Upper lobe of left lung (tissue), 6 donors: ENCODE data around the gene ABCC4. TPM values are rescaled to one million over a fixed set of nuclear protein-coding genes. Genes with fewer than 3 reads are reported as not detected.
"Not testable (repeated sequence)": the region's sequence is repeated elsewhere in the genome, so short reads cannot be mapped to it uniquely, and the experiment has no call there.

ENCODE experiments used
- ATAC-seq, 2 donors: fragments of 200-7000 bp; cut with Tn5 transposase; one replicate each; pipeline ENCODE4 v1.9.1; 2022; ENCODE audit warnings: mild to moderate bottlenecking in 2 of 2, moderate library complexity in 2 of 2; ENCODE audit not compliant: low FRiP score in 2 of 2
- DNase-seq, 2 donors: peaks; one replicate each; pipeline ENCODE4 v3.0.0-alpha.2; 2019 to 2020
- H3K27ac ChIP-seq, 4 donors: fragments of 200-600 bp; sonication (generic); one replicate each; pipeline ENCODE4 v1.5.1; 2016 to 2019
- H3K27me3 ChIP-seq, 4 donors: fragments of 200-600 bp; sonication (generic); one replicate each; pipeline ENCODE4 v1.5.1; 2017 to 2019
- H3K36me3 ChIP-seq, 4 donors: fragments of 200-600 bp; sonication (generic); one replicate each; pipeline ENCODE4 v1.5.1; 2016 to 2019
- H3K4me1 ChIP-seq, 4 donors: fragments of 200-600 bp; sonication (generic); one replicate each; pipeline ENCODE4 v1.5.1; 2018 to 2019
- H3K4me3 ChIP-seq, 4 donors: fragments of 200-600 bp; sonication (generic); one replicate each; pipeline ENCODE4 v1.5.1; 2017 to 2019; ENCODE audit warnings: mild to moderate bottlenecking in 2 of 4, moderate library complexity in 1 of 4
- H3K9me3 ChIP-seq, 4 donors: fragments of 200-600 bp; sonication (generic); one replicate each; pipeline ENCODE4 v1.5.1; 2018 to 2019
- CTCF ChIP-seq, 6 experiments: fragments of 450-650 bp in 4 of 6; fragments of 200-600 bp in 2 of 6; sonication (generic) in 2 of 6; IDR thresholded peaks; one replicate each; pipeline ENCODE4 v1.5.1; 2016 to 2019; ENCODE audit warnings: antibody characterized with exemption in 6 of 6
- EP300 ChIP-seq, 4 donors: sonication (generic); formaldehyde crosslinking; IDR thresholded peaks; one replicate each; pipeline ENCODE4 v1.5.1; 2017; ENCODE audit warnings: antibody characterized with exemption in 4 of 4, control low read depth in 2 of 4
- POLR2A ChIP-seq, 4 donors: fragments of 450-650 bp; IDR thresholded peaks; one replicate each; pipeline ENCODE4 v1.5.1; 2016 to 2017; ENCODE audit warnings: antibody characterized with exemption in 4 of 4, mild to moderate bottlenecking in 2 of 4
- POLR2AphosphoS5 ChIP-seq, 2 donors: sonication (generic); formaldehyde crosslinking; IDR thresholded peaks; one replicate each; pipeline ENCODE4 v1.5.1; 2017; ENCODE audit warnings: antibody characterized with exemption in 2 of 2
- WGBS, 2 donors: methylation state at CpG; one replicate each; pipeline ENCODE4 v1.1.5; 2017 to 2018; 5-methylcytosine and 5-hydroxymethylcytosine counted together
- total RNA-seq, 6 donors: library from RNA; depleted of rRNA in 4 of 6; stranded (reverse); fragments of >200 nt in 4 of 6; gene quantifications; one replicate each; pipeline versions ENCODE4 v1.1.0 to v1.2.1, GENCODE V29; 2016 to 2021
- donor health status: DM: no; HTN: no; CAD: no; lungs with moderate emphysema.
- donor health status: DM: no; HTN: yes; CAD: no; lungs with severe emphysema.

The ABCC4 gene
- total RNA-seq, 6 donors from 2014 or later: 17.0 to 78.6 (median 31.9) TPM

- Histone ChIP-seq H3K27me3 (no peaks in the 10 kb centered on the region), H3K4me1 (peaks cover 7 to 38% (median 33%) of the 10 kb centered on the region in 4 donors), H3K27ac (no peak overlapping the region), H3K9me3 (no peaks in the 10 kb centered on the region), H3K4me3 (no peak overlapping the region), H3K36me3 (no peaks in the 10 kb centered on the region)
- 93 to 96% methylated on average over 8 of the region's 8 CpGs for WGBS, 2 donors
- TF ChIP-seq EP300 (IDR thresholded peaks at IDR 0.05) (no peak), POLR2A (IDR thresholded peaks at IDR 0.05) (no peak), POLR2AphosphoS5 (IDR thresholded peaks at IDR 0.05) (no peak), CTCF (IDR thresholded peaks at IDR 0.05) (no peak)
- no peak for ATAC-seq
- DNase-seq: no peak
These were observed 6.2 kb downstream of the ABCC4 start for GRCh38 chr13:95295026-95295425.

- no peak overlapping the region for H3K4me3 ChIP-seq
- no peak for DNase-seq
- no peaks in the 10 kb centered on the region for H3K9me3 ChIP-seq
- WGBS, 2 donors: 86 to 95% methylated on average over 9 of the region's 9 CpGs
- TF ChIP-seq CTCF (IDR thresholded peaks at IDR 0.05) (no peak), EP300 (IDR thresholded peaks at IDR 0.05) (no peak), POLR2AphosphoS5 (IDR thresholded peaks at IDR 0.05) (no peak), POLR2A (IDR thresholded peaks at IDR 0.05) (no peak)
- no peaks in the 10 kb centered on the region for H3K36me3 ChIP-seq
- H3K4me1 ChIP-seq: peaks cover 13 to 30% (median 26%) of the 10 kb centered on the region in 4 donors
- H3K27ac ChIP-seq: peak overlapping the region in 1 of 4 donors; percentile 7
- H3K27me3 ChIP-seq: no peaks in the 10 kb centered on the region
- no peak for ATAC-seq
These were observed 8.6 kb downstream of the ABCC4 start for GRCh38 chr13:95292622-95293021.

GRCh38 chr13:95289901-95290300, 11.3 kb downstream of the ABCC4 start:
- peaks cover 8 to 33% (median 25%) of the 10 kb centered on the region in 4 donors for H3K4me1 ChIP-seq
- 97% methylated on average over 4 of the region's 4 CpGs for WGBS, 2 donors
- not testable (repeated sequence) for DNase-seq, H3K27me3 ChIP-seq, H3K36me3 ChIP-seq, H3K4me3 ChIP-seq, ATAC-seq, H3K9me3 ChIP-seq, H3K27ac ChIP-seq

- no peaks in the 10 kb centered on the region for H3K36me3 ChIP-seq
- TF ChIP-seq CTCF (IDR thresholded peaks at IDR 0.05) (no peak), POLR2AphosphoS5 (IDR thresholded peaks at IDR 0.05) (no peak), EP300 (IDR thresholded peaks at IDR 0.05) (no peak), POLR2A (IDR thresholded peaks at IDR 0.05) (no peak)
- H3K27ac ChIP-seq: peak overlapping the region in 1 of 4 donors; percentile 7
- no peak overlapping the region for H3K4me3 ChIP-seq
- no peaks in the 10 kb centered on the region for H3K27me3 ChIP-seq
- DNase-seq (no peak), ATAC-seq (peak in 1 of 2 donors; percentile 29)
- H3K9me3 ChIP-seq: no peaks in the 10 kb centered on the region
- H3K4me1 ChIP-seq: peaks cover 8 to 31% (median 24%) of the 10 kb centered on the region in 4 donors
- 48 to 62% methylated on average over 4 of the region's 4 CpGs for WGBS, 2 donors
These were observed 12.2 kb downstream of the ABCC4 start for GRCh38 chr13:95289020-95289444.

GRCh38 chr13:95284436-95284835, 16.8 kb downstream of the ABCC4 start:
- no peak overlapping the region for H3K27ac ChIP-seq
- no peaks in the 10 kb centered on the region for H3K9me3 ChIP-seq
- H3K4me3 ChIP-seq: no peak overlapping the region
- H3K4me1 ChIP-seq: peaks cover 29 to 43% (median 41%) of the 10 kb centered on the region in 4 donors
- WGBS, 2 donors: 74 to 100% methylated on average over 4 of the region's 4 CpGs
- DNase-seq: no peak
- no peak for ATAC-seq
- TF ChIP-seq POLR2A (IDR thresholded peaks at IDR 0.05) (no peak), CTCF (IDR thresholded peaks at IDR 0.05) (no peak), EP300 (IDR thresholded peaks at IDR 0.05) (no peak), POLR2AphosphoS5 (IDR thresholded peaks at IDR 0.05) (no peak)
- no peaks in the 10 kb centered on the region for H3K36me3 ChIP-seq
- H3K27me3 ChIP-seq: no peaks in the 10 kb centered on the region
